OCI-LY3 (cell line): ENCODE data around the gene CPXM2.

Experiments
- EZH2phosphoT487 ChIP-seq: fragments of 200-600 bp; shearing (Covaris generic); IDR thresholded peaks from 2 replicates; pipeline ENCODE4 v1.6.1; 2018; ENCODE audit warnings: antibody characterized with exemption, mixed run types, low read depth
- TF ChIP-seq, protein P1 (sequence below): fragments of 200-600, 300-600 bp; sonication (generic); IDR thresholded peaks from 2 replicates; pipeline ENCODE4 v1.5.1; 2014; ENCODE audit warnings: antibody characterized with exemption, low read length, low read depth

DNA sequence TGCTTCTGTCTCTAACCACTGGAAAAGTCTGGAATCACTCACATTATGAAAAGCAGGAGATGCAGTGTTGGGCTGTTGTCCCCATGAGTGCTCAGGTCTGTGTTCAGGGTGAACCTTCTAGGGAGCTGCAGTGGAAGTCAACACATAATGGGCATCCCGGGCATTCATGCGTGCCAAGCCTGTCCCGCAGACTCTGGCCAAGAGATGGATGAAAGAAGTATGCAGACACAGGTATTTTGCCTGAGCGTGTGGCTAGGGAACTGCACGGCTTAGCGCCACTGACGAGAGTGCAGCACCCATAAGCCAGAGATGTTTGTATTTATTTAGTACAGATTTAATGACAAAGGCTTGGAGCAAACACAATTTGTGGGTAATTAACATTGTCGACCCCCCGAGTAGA, 140.7 kb downstream of the CPXM2 start:
- TF ChIP-seq, protein P1, sequence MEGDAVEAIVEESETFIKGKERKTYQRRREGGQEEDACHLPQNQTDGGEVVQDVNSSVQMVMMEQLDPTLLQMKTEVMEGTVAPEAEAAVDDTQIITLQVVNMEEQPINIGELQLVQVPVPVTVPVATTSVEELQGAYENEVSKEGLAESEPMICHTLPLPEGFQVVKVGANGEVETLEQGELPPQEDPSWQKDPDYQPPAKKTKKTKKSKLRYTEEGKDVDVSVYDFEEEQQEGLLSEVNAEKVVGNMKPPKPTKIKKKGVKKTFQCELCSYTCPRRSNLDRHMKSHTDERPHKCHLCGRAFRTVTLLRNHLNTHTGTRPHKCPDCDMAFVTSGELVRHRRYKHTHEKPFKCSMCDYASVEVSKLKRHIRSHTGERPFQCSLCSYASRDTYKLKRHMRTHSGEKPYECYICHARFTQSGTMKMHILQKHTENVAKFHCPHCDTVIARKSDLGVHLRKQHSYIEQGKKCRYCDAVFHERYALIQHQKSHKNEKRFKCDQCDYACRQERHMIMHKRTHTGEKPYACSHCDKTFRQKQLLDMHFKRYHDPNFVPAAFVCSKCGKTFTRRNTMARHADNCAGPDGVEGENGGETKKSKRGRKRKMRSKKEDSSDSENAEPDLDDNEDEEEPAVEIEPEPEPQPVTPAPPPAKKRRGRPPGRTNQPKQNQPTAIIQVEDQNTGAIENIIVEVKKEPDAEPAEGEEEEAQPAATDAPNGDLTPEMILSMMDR: no peak
- TF ChIP-seq EZH2phosphoT487: no peak
